WTC11 (cell line): ENCODE measurements around the gene CREM. TPM values are rescaled to one million over a fixed set of nuclear protein-coding genes. Genes with fewer than 3 reads are reported as not detected.
A peak's percentile ranks its signal among the peaks of the same experiment; 100 is the strongest.

Experiments used
- ATAC-seq: fragments of 200-7000 bp; cut with Tn5 transposase; 2 replicates; pipeline ENCODE4 v1.10.0; 2021; ENCODE audit warnings: mild to moderate bottlenecking, moderate library complexity
- CTCF ChIA-PET: fragments of 300-600 bp; sonication (Branson Sonifier 250); formaldehyde crosslinking; loops from one replicate; lab custom pipeline; 2021; ENCODE audit warnings: antibody characterized with exemption; lab: Charles Lee
- POLR2A ChIA-PET: fragments of 350-600 bp; sonication (Branson Sonifier 250); formaldehyde crosslinking; loops from one replicate; lab custom pipeline; 2021; ENCODE audit warnings: antibody characterized with exemption; lab: Charles Lee
- DNase-seq: peaks from one replicate; pipeline ENCODE4 v3.0.0; 2021; ENCODE audit warnings: low spot score
- H3K27ac Mint-ChIP-seq: 2 replicates; pipeline ENCODE4 v1.8.0; 2021; ENCODE audit warnings: mixed read lengths
- H3K27me3 Mint-ChIP-seq: 2 replicates; pipeline ENCODE4 v1.8.0; 2021; ENCODE audit warnings: low read depth, mild to moderate bottlenecking, moderate library complexity, mixed read lengths
- H3K36me3 Mint-ChIP-seq: 2 replicates; pipeline ENCODE4 v1.8.0; 2021; ENCODE audit warnings: mixed read lengths
- H3K4me1 Mint-ChIP-seq: 2 replicates; pipeline ENCODE4 v1.8.0; 2022; ENCODE audit warnings: mixed read lengths
- H3K4me3 Mint-ChIP-seq: 2 replicates; pipeline ENCODE4 v1.8.0; 2021; ENCODE audit warnings: mild to moderate bottlenecking, moderate library complexity, mixed read lengths
- H3K9me3 Mint-ChIP-seq: 2 replicates; pipeline ENCODE4 v1.8.0; 2021; ENCODE audit warnings: mixed read lengths
- FOXP1 ChIP-seq: sonication (generic); formaldehyde crosslinking; IDR thresholded peaks from 2 replicates; pipeline ENCODE4 v1.8.0; 2022; ENCODE audit warnings: missing genetic modification reagents, mild to moderate bottlenecking, moderate library complexity, borderline replicate concordance
- NFE2L1 ChIP-seq: sonication (generic); formaldehyde crosslinking; IDR thresholded peaks from 2 replicates; pipeline ENCODE4 v1.8.1; 2023; ENCODE audit warnings: missing genetic modification reagents
- NFYB ChIP-seq: sonication (generic); formaldehyde crosslinking; conservative IDR thresholded peaks from 2 replicates; pipeline ENCODE4 v1.8.0; 2022; ENCODE audit warnings: low read depth, missing genetic modification reagents
- SP1 ChIP-seq: sonication (generic); formaldehyde crosslinking; conservative IDR thresholded peaks from 2 replicates; pipeline ENCODE4 v1.8.1; 2022; ENCODE audit warnings: missing genetic modification reagents
- TEAD1 ChIP-seq: sonication (generic); formaldehyde crosslinking; IDR thresholded peaks from 2 replicates; pipeline ENCODE4 v1.8.0; 2022; ENCODE audit warnings: mild to moderate bottlenecking, missing genetic modification reagents
- ZNF317 ChIP-seq: sonication (generic); formaldehyde crosslinking; IDR thresholded peaks from 2 replicates; pipeline ENCODE4 v1.8.1; 2023; ENCODE audit warnings: low read depth, mild to moderate bottlenecking, moderate library complexity, missing genetic modification reagents, borderline replicate concordance
- total RNA-seq: library from RNA; stranded (reverse); gene quantifications from 3 replicates; pipeline ENCODE4 v1.2.3, GENCODE V29; 2021
- TF ChIP-seq, protein P1 (sequence below): sonication (generic); formaldehyde crosslinking; IDR thresholded peaks from 2 replicates; pipeline ENCODE4 v1.8.0; 2022; ENCODE audit warnings: mild to moderate bottlenecking, missing genetic modification reagents
- TF ChIP-seq, protein P2 (sequence below): sonication (generic); formaldehyde crosslinking; IDR thresholded peaks from 2 replicates; pipeline ENCODE4 v1.8.0; 2023; ENCODE audit warnings: missing genetic modification reagents
- TF ChIP-seq, protein P3 (sequence below): sonication (generic); formaldehyde crosslinking; IDR thresholded peaks from 2 replicates; pipeline ENCODE4 v1.8.0; 2022; ENCODE audit warnings: mild to moderate bottlenecking, missing genetic modification reagents
- TF ChIP-seq, protein P4 (sequence below): sonication (generic); formaldehyde crosslinking; IDR thresholded peaks from 2 replicates; pipeline ENCODE4 v1.8.1; 2023; ENCODE audit warnings: mild to moderate bottlenecking, missing genetic modification reagents, borderline replicate concordance
- TF ChIP-seq, protein P5 (sequence below): sonication (generic); formaldehyde crosslinking; IDR thresholded peaks from 2 replicates; pipeline ENCODE4 v1.8.1; 2023; ENCODE audit warnings: mild to moderate bottlenecking, missing genetic modification reagents
- TF ChIP-seq, protein P6 (sequence below): sonication (generic); formaldehyde crosslinking; IDR thresholded peaks from 2 replicates; pipeline ENCODE4 v1.8.1; 2022; ENCODE audit warnings: mild to moderate bottlenecking, missing genetic modification reagents, moderate library complexity, borderline replicate concordance
- TF ChIP-seq, protein P7 (sequence below): sonication (generic); formaldehyde crosslinking; IDR thresholded peaks from 2 replicates; pipeline ENCODE4 v1.8.0; 2022; ENCODE audit warnings: missing genetic modification reagents
- TF ChIP-seq, protein P8 (sequence below): fragments of 250-450 bp; sonication (Bioruptor Pico); IDR thresholded peaks from 2 replicates; pipeline ENCODE4 v1.9.0; 2021; ENCODE audit warnings: moderate library complexity, mild to moderate bottlenecking, inconsistent platforms, borderline replicate concordance

CREM gene
- total RNA-seq, 1 experiment from 2014 or later = 23.6 TPM

DNA sequence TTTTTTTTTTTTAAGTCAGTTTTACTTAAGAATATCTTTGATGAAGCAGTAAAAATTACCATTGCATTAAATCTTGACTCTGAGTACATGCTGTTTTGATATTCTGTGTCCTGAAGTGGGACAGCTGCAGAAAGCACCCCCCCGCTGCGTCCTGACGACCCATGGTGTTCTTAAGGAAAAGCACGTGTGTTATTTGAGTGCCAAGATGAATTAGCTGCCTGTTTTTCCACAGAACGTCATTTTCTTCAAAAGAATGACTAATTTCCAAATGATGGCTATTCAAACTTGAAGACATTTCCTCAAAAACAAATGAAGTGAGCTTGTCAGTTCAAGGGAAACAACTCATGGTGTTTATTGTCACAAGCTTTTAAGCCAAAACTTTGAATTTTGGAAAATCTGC, 45.9 kb downstream of the CREM start (continued):
- TF ChIP-seq, protein P1, sequence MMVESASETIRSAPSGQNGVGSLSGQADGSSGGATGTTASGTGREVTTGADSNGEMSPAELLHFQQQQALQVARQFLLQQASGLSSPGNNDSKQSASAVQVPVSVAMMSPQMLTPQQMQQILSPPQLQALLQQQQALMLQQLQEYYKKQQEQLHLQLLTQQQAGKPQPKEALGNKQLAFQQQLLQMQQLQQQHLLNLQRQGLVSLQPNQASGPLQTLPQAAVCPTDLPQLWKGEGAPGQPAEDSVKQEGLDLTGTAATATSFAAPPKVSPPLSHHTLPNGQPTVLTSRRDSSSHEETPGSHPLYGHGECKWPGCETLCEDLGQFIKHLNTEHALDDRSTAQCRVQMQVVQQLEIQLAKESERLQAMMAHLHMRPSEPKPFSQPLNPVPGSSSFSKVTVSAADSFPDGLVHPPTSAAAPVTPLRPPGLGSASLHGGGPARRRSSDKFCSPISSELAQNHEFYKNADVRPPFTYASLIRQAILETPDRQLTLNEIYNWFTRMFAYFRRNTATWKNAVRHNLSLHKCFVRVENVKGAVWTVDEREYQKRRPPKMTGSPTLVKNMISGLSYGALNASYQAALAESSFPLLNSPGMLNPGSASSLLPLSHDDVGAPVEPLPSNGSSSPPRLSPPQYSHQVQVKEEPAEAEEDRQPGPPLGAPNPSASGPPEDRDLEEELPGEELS (CRISPR knock-in tag) = no peak
- TF ChIP-seq, protein P2, sequence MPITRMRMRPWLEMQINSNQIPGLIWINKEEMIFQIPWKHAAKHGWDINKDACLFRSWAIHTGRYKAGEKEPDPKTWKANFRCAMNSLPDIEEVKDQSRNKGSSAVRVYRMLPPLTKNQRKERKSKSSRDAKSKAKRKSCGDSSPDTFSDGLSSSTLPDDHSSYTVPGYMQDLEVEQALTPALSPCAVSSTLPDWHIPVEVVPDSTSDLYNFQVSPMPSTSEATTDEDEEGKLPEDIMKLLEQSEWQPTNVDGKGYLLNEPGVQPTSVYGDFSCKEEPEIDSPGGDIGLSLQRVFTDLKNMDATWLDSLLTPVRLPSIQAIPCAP (CRISPR knock-in tag) = no peak
- TF ChIP-seq NFYB (CRISPR knock-in tag) (no peak), SP1 (CRISPR knock-in tag) (no peak), TEAD1 (CRISPR knock-in tag) (no peak)
- TF ChIP-seq, protein P3, sequence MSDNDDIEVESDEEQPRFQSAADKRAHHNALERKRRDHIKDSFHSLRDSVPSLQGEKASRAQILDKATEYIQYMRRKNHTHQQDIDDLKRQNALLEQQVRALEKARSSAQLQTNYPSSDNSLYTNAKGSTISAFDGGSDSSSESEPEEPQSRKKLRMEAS (CRISPR knock-in tag) = no peak

DNA sequence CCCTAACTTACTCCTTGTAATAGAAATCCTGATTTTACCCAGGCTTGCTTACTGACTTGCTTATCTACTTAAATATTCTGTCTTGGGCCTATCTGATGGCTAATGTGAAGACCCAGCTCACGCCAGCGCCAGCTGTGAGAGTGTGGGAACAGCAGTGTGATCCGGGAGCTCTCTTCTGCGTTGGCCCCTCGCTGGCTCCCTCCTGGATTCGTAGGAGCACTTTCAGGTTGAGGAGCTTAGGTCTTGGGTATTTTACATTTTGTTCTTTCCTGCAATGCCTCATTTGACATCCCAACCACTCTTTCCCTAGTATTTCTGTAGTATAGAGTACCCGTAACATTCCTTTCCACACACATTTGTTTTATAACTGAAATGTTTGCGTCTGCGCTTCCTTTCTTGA, 51.7 kb downstream of the CREM start:
- Mint-ChIP-seq H3K4me1 (no peaks in the 10 kb centered on the region), H3K4me3 (no peak overlapping the region), H3K9me3 (no peaks in the 10 kb centered on the region), H3K36me3 (no peaks in the 10 kb centered on the region)
- peak; percentile 48; the same call in 1 of the 2 replicates for ATAC-seq
- no peak for DNase-seq
- POLR2A ChIA-PET = no interaction called here
- TF ChIP-seq, protein P4, sequence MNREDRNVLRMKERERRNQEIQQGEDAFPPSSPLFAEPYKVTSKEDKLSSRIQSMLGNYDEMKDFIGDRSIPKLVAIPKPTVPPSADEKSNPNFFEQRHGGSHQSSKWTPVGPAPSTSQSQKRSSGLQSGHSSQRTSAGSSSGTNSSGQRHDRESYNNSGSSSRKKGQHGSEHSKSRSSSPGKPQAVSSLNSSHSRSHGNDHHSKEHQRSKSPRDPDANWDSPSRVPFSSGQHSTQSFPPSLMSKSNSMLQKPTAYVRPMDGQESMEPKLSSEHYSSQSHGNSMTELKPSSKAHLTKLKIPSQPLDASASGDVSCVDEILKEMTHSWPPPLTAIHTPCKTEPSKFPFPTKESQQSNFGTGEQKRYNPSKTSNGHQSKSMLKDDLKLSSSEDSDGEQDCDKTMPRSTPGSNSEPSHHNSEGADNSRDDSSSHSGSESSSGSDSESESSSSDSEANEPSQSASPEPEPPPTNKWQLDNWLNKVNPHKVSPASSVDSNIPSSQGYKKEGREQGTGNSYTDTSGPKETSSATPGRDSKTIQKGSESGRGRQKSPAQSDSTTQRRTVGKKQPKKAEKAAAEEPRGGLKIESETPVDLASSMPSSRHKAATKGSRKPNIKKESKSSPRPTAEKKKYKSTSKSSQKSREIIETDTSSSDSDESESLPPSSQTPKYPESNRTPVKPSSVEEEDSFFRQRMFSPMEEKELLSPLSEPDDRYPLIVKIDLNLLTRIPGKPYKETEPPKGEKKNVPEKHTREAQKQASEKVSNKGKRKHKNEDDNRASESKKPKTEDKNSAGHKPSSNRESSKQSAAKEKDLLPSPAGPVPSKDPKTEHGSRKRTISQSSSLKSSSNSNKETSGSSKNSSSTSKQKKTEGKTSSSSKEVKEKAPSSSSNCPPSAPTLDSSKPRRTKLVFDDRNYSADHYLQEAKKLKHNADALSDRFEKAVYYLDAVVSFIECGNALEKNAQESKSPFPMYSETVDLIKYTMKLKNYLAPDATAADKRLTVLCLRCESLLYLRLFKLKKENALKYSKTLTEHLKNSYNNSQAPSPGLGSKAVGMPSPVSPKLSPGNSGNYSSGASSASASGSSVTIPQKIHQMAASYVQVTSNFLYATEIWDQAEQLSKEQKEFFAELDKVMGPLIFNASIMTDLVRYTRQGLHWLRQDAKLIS (CRISPR knock-in tag) = no peak
- TF ChIP-seq, protein P5, sequence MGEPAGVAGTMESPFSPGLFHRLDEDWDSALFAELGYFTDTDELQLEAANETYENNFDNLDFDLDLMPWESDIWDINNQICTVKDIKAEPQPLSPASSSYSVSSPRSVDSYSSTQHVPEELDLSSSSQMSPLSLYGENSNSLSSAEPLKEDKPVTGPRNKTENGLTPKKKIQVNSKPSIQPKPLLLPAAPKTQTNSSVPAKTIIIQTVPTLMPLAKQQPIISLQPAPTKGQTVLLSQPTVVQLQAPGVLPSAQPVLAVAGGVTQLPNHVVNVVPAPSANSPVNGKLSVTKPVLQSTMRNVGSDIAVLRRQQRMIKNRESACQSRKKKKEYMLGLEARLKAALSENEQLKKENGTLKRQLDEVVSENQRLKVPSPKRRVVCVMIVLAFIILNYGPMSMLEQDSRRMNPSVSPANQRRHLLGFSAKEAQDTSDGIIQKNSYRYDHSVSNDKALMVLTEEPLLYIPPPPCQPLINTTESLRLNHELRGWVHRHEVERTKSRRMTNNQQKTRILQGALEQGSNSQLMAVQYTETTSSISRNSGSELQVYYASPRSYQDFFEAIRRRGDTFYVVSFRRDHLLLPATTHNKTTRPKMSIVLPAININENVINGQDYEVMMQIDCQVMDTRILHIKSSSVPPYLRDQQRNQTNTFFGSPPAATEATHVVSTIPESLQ (CRISPR knock-in tag) = no peak
- TF ChIP-seq, protein P2 (CRISPR knock-in tag) = no peak
- TF ChIP-seq, protein P6, sequence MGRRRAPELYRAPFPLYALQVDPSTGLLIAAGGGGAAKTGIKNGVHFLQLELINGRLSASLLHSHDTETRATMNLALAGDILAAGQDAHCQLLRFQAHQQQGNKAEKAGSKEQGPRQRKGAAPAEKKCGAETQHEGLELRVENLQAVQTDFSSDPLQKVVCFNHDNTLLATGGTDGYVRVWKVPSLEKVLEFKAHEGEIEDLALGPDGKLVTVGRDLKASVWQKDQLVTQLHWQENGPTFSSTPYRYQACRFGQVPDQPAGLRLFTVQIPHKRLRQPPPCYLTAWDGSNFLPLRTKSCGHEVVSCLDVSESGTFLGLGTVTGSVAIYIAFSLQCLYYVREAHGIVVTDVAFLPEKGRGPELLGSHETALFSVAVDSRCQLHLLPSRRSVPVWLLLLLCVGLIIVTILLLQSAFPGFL = no peak
- TF ChIP-seq, protein P7, sequence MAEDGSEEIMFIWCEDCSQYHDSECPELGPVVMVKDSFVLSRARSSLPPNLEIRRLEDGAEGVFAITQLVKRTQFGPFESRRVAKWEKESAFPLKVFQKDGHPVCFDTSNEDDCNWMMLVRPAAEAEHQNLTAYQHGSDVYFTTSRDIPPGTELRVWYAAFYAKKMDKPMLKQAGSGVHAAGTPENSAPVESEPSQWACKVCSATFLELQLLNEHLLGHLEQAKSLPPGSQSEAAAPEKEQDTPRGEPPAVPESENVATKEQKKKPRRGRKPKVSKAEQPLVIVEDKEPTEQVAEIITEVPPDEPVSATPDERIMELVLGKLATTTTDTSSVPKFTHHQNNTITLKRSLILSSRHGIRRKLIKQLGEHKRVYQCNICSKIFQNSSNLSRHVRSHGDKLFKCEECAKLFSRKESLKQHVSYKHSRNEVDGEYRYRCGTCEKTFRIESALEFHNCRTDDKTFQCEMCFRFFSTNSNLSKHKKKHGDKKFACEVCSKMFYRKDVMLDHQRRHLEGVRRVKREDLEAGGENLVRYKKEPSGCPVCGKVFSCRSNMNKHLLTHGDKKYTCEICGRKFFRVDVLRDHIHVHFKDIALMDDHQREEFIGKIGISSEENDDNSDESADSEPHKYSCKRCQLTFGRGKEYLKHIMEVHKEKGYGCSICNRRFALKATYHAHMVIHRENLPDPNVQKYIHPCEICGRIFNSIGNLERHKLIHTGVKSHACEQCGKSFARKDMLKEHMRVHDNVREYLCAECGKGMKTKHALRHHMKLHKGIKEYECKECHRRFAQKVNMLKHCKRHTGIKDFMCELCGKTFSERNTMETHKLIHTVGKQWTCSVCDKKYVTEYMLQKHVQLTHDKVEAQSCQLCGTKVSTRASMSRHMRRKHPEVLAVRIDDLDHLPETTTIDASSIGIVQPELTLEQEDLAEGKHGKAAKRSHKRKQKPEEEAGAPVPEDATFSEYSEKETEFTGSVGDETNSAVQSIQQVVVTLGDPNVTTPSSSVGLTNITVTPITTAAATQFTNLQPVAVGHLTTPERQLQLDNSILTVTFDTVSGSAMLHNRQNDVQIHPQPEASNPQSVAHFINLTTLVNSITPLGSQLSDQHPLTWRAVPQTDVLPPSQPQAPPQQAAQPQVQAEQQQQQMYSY (CRISPR knock-in tag) = no peak
- TF ChIP-seq SP1 (CRISPR knock-in tag) (no peak), NFYB (CRISPR knock-in tag) (no peak), NFE2L1 (CRISPR knock-in tag) (no peak), FOXP1 (CRISPR knock-in tag) (no peak), ZNF317 (CRISPR knock-in tag) (no peak)
- TF ChIP-seq, protein P8, sequence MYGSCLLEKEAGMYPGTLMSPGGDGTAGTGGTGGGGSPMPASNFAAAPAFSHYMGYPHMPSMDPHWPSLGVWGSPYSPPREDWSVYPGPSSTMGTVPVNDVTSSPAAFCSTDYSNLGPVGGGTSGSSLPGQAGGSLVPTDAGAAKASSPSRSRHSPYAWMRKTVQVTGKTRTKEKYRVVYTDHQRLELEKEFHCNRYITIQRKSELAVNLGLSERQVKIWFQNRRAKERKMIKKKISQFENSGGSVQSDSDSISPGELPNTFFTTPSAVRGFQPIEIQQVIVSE = no peak
- TF ChIP-seq, all 79 proteins: peak for 0
- H3K27me3 Mint-ChIP-seq = no peaks in the 10 kb centered on the region
- H3K27ac Mint-ChIP-seq = 0 out of 2 replicates have a peak overlapping the region, but pooled peaks have one; percentile 2
- CTCF ChIA-PET = interaction anchor here (1.4 kb wide), 1 partner anchor 18 kb away, joined by 14 read pairs; no protein-coding TSS in a partner anchor
